AG09309 (cell line): ENCODE measurements around the gene MLH3.
A peak's percentile ranks its signal among the peaks of the same experiment; 100 is the strongest.

Source experiments
- DNase-seq: peaks from one replicate; pipeline ENCODE4 v3.0.0-alpha.2; 2010; ENCODE audit warnings: low read depth
- H3K4me3 ChIP-seq: 2 replicates; pipeline ENCODE4 v1.5.1; 2011; ENCODE audit warnings: mild to moderate bottlenecking, low read depth, low read length, moderate library complexity; ENCODE audit not compliant: control insufficient read depth
- TF ChIP-seq, protein P1 (sequence below): IDR thresholded peaks from 2 replicates; pipeline ENCODE4 v1.5.1; 2011; ENCODE audit warnings: mild to moderate bottlenecking, low read depth, low read length, inconsistent platforms; ENCODE audit not compliant: insufficient read depth, control insufficient read depth; ENCODE audit errors: missing control alignments

Gene MLH3

DNA sequence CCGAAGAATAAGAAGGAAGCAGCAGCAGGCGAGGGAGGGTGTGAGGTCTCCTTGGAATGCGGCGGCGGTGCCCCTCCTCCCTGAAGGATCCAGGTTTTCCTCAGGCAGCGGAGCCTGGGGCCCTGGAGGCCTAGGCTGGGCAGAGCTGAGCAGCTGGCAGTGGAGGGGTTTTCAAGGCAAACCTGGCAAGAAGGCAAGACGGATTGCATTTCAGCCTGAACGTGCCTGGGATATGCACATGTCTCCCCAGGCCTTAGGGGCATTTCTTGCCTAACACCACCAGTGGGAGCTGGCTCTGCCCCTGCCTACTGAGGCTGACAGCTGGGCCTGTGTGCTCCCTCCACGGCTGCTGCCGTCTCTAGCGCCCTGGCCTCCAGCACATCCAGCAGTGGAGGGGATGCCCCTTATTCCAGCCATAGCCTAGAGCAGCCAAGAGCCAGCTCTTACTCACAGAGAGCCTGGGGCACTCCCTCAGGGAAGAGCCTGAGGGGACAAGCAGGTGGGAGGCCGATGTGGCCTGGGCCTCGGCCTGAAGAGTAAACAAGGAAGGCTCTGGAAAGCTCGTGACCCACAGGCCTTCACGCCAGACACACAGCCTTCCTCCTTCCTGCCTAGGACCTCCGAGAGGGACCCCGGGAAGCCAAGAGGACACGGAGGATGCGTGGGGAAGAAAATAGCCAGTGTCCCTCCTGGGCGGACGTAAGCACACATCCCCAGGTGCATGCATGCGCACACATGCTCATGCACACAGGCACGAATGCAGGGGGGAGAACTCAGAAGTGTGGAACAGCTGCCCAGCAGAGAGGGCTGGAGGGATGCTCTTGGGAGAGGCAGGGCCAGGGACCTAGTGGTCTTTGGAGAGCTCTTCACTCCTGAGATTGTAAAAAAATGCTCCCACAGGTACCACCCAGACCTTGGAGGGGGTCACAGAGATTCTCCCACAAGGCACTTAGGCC is 71.5 kb downstream of the MLH3 start:
- no peak for DNase-seq

DNA sequence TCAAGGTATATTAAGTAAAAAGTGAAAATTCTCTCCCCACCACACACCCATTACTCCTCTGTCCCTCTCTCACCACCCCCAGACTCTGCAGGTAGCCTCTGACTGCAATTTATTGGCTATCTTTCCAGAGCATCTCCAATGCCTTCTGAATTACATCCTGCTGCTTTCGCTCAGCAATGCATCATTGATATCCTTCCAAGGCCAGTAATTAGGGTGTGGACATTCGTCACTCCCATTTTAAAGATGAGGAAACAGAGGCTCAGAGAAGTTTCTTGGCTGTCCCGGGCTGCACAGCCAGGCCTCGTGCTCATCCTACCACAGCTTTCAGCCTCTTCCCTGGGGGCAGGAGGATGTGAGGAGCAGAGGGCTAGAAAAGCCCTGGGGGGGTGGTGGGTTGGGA is 72.2 kb downstream of the MLH3 start:
- DNase-seq: no peak
- TF ChIP-seq, protein P1, sequence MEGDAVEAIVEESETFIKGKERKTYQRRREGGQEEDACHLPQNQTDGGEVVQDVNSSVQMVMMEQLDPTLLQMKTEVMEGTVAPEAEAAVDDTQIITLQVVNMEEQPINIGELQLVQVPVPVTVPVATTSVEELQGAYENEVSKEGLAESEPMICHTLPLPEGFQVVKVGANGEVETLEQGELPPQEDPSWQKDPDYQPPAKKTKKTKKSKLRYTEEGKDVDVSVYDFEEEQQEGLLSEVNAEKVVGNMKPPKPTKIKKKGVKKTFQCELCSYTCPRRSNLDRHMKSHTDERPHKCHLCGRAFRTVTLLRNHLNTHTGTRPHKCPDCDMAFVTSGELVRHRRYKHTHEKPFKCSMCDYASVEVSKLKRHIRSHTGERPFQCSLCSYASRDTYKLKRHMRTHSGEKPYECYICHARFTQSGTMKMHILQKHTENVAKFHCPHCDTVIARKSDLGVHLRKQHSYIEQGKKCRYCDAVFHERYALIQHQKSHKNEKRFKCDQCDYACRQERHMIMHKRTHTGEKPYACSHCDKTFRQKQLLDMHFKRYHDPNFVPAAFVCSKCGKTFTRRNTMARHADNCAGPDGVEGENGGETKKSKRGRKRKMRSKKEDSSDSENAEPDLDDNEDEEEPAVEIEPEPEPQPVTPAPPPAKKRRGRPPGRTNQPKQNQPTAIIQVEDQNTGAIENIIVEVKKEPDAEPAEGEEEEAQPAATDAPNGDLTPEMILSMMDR: no peak
- no peak overlapping the region for H3K4me3 ChIP-seq

More for the DNA sequence above, 71.5 kb downstream of the MLH3 start:
- TF ChIP-seq, protein P1: peak; percentile 13
- no peak overlapping the region for H3K4me3 ChIP-seq

DNA sequence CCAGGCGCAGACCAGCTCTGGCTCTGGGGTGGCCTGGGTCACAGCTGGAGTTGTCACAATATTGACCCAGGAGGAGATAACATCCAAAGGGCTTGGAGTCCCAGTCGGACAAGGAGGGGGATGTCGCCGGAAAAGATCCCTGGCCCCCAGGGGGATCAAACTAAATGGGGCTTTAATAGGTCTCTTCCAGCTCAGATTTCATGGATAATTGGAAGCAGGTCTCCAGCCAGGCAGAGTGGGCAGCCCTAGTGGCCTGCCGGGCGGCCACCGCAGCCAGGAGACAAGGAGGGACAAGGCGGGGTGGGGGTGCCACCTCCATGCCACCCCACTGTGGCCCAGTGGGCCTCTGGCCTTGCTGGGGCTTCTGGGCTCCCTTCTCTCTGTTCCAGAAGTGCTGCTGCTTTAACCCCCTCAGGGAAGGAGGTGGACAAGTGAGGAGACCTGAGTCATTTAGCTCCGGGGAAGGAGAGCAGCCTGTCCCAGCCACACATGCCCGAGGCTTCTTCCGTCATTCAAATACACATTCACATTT is 72.8 kb downstream of the MLH3 start:
- TF ChIP-seq, protein P1: no peak
- H3K4me3 ChIP-seq: no peak overlapping the region
- no peak for DNase-seq

DNA sequence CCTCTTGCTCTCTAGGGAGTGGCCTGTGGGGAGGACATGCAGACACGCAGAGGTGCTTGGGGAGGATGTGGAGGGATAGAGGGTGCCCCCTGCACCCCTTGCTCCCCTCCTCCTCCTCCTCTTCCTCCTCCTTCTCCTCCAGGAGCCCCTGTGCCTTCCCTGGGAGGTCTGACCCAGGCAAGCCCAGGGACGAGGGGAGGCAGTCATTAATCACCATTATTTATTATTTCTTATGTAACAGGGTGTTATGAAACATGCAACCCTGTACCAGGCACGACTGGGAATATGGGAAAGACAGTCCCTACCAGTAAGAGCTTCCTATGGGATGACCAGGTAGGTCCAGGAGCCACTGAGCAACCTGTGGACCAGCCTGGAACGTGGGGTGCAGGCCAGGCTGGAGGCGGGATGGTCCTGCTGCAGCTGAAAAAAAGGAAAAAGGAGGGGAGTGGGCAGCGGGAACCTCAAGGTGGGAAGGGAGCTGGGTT is 73.3 kb downstream of the MLH3 start:
- H3K4me3 ChIP-seq: no peak overlapping the region
- TF ChIP-seq, protein P1: no peak
- no peak for DNase-seq

DNA sequence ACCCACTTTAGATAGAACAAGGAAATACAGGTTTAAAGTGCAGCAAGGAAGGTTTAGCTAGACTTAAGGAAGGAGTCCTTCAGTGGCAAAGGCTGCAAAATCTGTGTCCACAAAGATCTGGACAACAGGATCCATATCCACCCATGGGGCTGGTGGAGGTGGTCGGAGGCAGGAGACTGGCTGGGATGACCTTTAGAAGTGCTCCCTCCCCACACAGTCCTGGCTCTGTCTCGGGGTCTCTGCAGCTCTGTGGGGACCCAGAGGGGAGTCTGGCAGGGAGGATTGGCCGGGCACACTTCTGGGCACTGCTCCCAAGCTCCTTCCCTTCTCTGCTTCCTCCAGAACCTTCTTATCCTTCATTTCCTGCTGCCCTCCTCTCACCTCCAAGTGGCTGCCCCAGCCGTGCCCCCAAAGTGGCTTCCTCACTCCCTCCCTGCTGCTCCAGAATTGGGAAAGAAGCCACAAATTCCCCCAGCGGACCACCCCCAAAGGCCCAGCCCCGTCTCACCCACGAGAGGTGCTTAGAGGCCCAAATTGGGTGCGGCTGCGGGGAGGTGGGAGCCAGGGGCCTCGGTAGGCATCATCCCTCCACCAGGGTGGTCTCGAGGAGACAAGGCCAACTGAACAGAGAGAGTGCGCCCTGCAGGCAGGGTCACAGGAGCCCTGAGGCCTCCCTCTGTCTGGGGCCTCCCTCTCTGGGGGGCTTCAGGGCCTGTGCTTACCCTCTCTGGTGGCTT is 73.9 kb downstream of the MLH3 start:
- DNase-seq: no peak
- TF ChIP-seq, protein P1: no peak
- no peak overlapping the region for H3K4me3 ChIP-seq
